Keratinocyte (primary cell): ENCODE measurements around the gene KRT71.

ENCODE experiments used
- EZH2 ChIP-seq: IDR thresholded peaks from one replicate; pipeline ENCODE4 v1.6.1; 2012; ENCODE audit warnings: inconsistent platforms, mild to moderate bottlenecking, low read length, moderate library complexity
- TF ChIP-seq, protein P1 (sequence below), 3 experiments: IDR thresholded peaks in 1 of 3; conservative IDR thresholded peaks in 1 of 3; optimal IDR thresholded peaks in 1 of 3; 2 replicates in 2 of 3; 3 replicates in 1 of 3; pipeline versions ENCODE3 to v1.5.1; 2011; ENCODE audit warnings: low read length in 3 of 3, mild to moderate bottlenecking in 3 of 3, moderate library complexity in 2 of 3, control low read depth in 1 of 3, inconsistent platforms in 1 of 3; ENCODE audit not compliant: insufficient read depth in 2 of 3; ENCODE audit errors: extremely low read depth in 1 of 3

- TF ChIP-seq, protein P1, sequence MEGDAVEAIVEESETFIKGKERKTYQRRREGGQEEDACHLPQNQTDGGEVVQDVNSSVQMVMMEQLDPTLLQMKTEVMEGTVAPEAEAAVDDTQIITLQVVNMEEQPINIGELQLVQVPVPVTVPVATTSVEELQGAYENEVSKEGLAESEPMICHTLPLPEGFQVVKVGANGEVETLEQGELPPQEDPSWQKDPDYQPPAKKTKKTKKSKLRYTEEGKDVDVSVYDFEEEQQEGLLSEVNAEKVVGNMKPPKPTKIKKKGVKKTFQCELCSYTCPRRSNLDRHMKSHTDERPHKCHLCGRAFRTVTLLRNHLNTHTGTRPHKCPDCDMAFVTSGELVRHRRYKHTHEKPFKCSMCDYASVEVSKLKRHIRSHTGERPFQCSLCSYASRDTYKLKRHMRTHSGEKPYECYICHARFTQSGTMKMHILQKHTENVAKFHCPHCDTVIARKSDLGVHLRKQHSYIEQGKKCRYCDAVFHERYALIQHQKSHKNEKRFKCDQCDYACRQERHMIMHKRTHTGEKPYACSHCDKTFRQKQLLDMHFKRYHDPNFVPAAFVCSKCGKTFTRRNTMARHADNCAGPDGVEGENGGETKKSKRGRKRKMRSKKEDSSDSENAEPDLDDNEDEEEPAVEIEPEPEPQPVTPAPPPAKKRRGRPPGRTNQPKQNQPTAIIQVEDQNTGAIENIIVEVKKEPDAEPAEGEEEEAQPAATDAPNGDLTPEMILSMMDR (optimal IDR thresholded peaks at IDR 0.05 in 1 of 3, IDR thresholded peaks at IDR 0.05 in 1 of 3, conservative IDR thresholded peaks at IDR 0.05 in 1 of 3; ENCODE audit: extremely low read depth in 1 of 3, insufficient read depth in 2 of 3, low read length in 3 of 3), result no peak
- no peak for TF ChIP-seq EZH2
Measured at GRCh38 chr12:52513736-52514135, 39.2 kb downstream of the KRT71 start.
